HG02571 (cell line): ENCODE data around the gene FLYWCH1.
"Not testable (repeated sequence)": the region's sequence is repeated elsewhere in the genome, so short reads cannot be mapped to it uniquely, and the experiment has no call there.

Experiments used
- ATAC-seq: cut with Tn5 transposase; IDR thresholded peaks from one replicate; pipeline ENCODE4 v1.9.1; 2021; ENCODE audit warnings: mild to moderate bottlenecking, moderate library complexity; ENCODE audit not compliant: unreplicated experiment

Gene FLYWCH1

DNA sequence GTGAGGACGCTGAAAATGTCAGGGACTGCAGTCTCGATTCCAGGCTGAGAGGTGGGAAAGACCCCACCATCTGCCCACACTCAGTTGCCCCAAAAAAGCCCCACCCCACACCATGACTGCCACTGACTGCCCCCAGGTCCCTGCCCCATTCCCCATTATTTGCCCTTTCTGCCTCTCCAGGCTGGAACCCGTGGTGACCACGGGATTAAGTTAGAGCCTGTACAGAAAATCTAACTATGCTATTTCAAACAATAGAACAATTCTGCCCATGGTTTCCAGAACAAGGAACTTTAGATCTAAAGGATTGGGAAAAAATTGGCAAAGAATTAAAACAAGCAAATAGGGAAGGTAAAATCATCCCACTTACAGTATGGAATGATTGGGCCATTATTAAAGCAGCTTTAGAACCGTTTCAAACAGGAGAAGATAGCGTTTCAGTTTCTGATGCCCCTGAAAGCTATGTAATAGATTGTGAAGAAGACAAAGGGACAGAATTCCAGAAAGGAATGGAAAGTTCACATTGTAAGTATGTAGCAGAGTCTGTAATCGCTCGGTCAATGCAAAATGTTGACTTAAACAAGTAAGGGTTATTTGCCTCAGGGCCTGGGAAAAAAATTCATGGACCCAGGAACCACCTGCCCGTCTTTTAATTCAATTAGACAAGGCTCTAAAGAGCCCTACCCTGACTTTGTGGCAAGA, 14.4 kb downstream of the FLYWCH1 start:
- no peak for ATAC-seq

DNA sequence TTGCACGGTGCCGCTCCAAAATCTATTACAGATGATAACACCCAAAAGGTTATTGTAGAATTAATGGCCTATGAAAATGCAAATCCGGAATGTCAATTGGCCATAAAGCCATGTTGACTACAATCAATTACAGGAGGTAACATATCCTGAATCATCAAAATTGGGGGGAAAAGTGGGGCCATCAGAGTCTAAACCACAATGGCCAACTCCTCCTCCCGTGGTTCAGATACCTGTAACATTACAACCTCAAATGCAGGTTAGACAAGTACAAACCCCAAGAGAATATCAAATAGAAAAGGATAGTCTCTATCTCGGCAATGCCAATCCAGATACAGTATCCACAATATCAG, 14.9 kb downstream of the FLYWCH1 start:
- ATAC-seq, result no peak

DNA sequence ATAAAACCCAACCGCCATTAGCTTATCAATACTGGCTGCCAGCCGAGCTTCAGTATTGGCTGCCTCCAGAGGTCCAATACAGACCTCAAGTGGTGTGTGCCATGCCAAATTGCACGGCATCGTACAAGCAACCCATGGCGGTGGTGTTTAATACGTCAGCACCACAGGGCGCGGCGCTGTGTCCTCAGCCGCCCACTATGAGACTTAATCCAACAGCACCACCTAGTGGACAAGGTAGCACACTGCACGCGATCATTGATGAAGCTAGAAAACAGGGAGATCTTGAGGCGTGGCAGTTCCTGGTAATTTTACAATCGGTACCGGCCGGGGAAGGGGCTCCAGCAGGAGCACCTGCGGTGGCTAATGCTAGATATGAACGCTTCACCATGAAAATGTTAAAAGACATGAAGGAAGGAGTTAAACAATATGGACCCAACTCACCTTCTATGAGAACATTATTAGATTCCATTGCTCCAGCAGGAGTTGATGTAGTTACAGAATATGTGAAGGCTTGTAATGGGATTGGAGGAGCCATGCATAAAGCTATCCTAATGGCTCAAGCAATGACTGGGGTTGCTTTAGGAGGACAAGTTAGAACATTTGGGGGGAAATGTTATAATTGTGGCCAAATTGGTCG, 15.4 kb downstream of the FLYWCH1 start:
- peak; percentile 74 for ATAC-seq

DNA sequence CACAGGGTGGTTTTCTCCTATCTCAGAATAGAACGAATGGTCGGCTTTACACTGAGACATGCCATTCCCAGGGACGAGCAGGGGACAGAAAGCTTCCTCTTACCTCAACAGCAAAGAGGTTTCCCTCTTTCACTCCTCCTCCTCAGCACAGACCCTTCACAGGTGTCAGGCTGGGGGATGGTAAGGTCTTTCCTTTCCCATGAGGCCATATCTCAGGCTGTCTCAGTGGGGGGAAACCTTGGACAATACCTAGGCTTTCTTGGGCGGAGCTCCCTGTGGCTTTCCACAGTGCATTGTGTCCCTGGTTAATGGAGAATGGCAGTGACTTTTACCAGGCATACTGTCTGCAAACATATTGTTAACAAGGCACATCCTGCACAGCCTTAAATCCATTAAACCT, 16.4 kb downstream of the FLYWCH1 start:
- ATAC-seq, result not testable (repeated sequence)

DNA sequence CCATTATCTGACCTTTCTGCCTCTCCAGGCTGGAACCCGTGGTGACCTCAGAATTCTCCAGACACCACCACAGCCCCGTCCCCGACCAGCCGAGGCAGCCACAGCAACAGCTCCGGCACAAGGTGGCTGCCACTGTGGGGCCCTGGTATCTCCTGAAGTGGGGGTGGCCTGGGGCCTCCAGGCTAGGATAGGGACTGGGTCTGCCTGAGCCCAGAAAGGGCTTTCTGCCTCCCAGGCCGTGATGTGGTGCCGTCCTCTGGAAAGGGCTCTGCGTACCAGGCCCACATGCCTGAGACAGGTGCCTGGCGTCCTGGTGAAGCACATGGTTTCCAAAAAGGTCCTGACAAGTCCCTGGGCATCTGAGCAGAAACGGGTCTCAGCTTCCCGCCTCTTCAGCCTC, 17.1 kb downstream of the FLYWCH1 start:
- no peak for ATAC-seq

DNA sequence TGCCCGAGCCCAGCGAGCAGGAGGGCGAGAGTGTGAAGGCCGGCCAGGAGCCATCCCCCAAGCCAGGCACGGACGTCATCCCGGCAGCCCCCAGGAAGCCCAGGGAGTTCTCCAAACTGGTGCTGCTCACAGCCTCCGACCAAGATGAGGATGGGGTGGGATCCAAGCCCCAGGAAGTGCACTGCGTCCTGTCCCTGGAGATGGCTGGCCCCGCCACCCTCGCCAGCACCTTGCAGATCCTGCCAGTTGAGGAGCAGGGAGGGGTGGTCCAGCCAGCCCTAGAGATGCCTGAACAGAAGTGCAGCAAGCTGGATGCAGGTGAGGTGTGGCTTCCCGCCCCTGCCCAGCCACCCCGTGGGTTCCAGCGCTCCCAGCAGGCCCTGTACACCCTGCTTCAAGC, 18.0 kb downstream of the FLYWCH1 start:
- no peak for ATAC-seq

DNA sequence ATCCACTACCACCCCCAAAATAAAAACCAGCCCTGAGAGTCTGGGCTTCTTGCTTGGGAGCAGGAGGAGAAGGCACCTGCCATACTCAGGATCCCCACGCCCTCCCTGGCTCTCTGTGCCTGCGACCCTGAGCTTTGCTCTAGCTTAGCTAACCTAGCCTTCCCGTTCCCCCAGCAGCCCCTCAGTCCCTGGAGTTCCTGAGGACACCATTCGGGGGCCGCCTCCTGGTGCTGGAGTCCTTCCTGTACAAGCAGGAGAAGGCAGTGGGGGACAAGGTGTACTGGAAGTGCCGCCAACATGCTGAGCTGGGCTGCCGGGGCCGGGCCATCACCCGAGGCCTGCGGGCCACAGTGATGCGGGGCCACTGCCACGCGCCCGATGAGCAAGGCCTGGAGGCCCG, 18.5 kb downstream of the FLYWCH1 start:
- no peak for ATAC-seq

DNA sequence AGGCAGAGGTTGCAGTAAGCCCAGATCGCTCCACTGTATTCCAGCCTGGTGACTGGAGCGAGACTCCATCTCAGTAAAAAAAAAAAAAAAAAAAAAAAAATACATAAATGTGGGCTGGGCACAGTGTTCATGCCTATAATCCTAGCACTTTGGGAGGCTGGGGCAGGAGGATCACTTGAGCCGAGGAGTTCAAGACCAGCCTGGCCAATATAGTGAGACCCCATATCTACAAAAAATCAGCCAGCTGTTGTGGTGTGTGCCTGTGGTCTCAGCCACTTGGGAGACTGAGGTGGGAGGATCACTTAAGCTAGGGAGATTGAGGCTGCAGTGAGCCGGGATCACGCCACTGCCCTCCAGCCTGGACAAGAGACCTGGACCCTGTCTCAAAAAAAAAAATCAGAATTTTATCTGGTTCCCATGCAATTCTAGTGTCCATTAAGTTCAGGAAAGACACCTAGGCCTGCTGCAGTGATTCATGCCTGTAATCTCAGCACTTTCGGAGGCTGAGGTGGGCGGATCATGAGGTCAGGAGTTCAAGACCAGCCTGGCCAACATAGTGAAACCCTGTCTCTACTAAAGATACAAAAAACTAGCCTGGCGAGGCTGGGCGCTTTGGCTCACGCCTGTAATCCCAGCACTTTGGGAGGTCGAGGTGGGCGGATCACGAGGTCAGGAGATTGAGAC, 19.6 kb downstream of the FLYWCH1 start:
- ATAC-seq, result not testable (repeated sequence)

DNA sequence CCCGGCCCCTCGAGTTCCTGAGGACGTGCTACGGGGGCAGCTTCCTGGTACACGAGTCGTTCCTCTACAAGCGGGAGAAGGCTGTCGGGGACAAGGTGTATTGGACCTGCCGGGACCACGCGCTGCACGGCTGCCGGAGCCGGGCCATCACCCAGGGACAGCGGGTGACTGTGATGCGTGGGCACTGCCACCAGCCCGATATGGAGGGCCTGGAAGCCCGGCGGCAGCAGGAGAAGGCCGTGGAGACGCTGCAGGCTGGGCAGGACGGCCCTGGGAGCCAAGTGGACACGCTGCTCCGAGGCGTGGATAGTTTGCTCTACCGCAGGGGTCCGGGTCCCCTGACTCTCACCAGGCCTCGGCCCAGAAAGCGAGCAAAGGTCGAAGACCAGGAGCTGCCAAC, 21.4 kb downstream of the FLYWCH1 start:
- no peak for ATAC-seq

DNA sequence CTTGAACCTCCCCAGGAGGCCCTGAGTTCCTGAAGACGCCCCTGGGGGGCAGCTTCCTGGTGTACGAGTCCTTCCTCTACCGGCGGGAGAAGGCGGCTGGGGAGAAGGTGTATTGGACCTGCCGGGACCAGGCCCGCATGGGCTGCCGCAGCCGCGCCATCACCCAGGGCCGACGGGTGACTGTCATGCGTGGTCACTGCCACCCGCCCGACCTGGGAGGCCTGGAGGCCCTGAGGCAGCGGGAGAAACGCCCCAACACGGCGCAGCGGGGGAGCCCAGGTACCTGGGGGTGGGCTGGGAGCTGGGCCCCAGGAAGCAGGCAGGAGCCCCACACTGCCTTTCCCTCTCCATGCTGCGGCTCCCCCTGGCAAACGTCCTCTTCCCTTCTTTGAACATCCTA, 22.0 kb downstream of the FLYWCH1 start:
- ATAC-seq, result no peak

DNA sequence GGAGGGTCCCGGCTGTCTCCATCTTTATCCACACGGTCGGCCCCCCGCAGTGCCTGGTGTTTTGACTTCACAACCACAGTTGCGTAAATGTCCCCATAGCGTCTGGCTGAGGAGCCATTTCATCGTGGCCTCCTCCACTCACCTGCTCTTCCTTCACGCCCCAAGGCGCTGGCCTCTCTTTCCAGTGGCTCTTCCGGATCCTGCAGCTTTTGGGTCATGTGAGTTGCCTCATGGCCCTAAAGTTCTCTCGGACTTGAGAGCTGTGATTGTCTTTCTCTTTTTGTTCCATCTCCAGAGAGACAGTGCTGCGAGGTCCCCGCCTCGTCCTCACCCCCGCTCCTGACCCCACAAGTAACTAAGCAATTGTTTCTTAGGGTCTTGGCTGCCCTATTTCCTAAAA, 22.7 kb downstream of the FLYWCH1 start:
- no peak for ATAC-seq

DNA sequence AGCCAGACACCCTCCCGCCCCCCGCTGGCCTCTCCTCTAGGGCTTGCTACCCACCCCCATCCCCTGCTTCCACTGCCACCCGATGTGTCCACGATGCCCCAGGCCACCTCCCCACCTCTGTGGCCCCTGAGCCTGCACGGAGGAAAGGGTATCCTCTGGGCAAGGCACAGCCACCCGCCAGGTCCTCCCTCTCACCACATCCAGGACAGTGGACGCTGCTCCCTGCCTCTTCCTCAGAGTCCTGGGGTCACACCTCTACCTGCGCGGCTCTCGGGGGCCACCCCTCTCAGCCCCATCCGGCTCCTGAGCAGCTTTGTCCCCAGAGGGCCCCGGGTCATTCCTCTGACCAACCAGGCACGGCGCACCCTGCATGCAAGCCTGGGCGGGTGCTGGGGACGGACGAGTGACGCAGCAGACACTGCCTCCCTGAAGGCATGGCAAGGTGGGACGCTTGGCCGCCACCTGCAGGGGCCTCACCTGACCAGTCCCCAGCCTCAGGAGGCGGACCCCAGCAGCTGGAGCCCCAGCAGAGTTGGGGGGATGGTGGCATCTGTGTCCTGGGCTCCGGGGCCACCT, 24.8 kb downstream of the FLYWCH1 start:
- no peak for ATAC-seq

DNA sequence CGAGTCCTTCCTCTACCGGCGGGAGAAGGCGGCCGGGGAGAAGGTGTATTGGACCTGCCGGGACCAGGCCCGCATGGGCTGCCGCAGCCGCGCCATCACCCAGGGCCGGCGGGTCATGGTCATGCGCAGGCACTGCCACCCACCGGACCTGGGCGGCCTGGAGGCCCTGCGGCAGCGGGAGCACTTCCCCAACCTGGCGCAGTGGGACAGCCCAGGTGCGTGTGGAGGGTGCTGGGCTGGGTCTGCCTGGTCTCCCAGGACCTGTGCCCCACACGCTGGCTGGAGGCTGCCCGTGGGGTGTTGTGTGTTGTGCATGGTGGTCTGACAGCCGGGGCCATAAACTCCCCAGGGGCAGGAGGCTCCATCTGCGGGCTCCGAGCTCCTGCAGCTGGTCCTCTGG, 25.4 kb downstream of the FLYWCH1 start:
- ATAC-seq, result no peak

DNA sequence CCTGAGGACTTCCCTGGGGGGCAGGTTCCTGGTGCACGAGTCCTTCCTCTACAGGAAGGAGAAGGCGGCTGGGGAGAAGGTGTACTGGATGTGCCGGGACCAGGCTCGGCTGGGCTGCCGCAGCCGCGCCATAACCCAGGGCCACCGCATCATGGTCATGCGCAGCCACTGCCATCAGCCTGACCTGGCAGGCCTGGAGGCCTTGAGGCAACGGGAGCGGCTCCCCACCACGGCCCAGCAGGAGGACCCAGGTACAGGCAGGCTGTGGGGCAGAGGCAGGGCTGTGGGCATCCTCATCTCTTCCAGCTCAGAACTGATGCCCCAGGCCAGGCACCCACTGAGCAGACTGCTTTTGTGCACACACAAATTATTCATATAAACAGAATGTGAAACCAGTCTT, 26.5 kb downstream of the FLYWCH1 start:
- no peak for ATAC-seq

DNA sequence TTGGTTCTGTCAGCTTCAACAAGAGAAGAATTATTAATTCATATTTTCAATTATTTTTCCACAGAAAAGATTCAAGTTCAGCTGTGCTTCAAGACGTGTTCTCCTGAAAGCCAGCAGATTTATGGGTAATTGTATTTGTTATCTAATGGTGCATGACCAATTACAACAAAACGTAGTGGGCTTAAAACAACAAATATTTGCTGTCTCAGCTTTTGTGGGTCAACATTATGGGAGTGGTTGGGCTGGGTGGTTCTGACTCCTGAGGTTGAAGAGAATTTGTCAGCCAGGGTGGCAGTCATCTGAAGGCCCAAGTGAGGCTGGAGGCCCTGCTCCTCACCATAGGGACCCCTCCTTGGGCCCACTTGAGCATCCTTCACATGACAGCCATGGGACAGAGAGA, 28.2 kb downstream of the FLYWCH1 start:
- ATAC-seq, result no peak

DNA sequence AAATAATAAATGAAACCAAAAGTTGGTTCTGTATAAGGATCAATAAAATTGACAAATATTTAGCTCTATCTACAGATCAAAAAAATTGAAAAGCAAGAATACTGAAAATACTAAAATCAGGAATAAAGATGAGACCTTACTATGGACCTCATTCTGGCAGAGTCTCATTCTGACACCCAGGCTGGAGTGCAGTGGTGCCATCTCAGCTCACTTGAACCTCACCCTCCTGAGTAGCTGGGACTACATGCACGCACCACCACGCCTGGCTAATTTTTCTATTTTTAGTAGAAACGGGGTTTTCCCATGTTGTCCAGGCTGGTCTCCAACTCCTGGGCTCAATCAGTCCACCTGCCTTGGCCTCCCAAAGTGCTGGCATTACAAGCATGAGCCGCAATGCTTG, 30.3 kb downstream of the FLYWCH1 start:
- ATAC-seq, result no peak

DNA sequence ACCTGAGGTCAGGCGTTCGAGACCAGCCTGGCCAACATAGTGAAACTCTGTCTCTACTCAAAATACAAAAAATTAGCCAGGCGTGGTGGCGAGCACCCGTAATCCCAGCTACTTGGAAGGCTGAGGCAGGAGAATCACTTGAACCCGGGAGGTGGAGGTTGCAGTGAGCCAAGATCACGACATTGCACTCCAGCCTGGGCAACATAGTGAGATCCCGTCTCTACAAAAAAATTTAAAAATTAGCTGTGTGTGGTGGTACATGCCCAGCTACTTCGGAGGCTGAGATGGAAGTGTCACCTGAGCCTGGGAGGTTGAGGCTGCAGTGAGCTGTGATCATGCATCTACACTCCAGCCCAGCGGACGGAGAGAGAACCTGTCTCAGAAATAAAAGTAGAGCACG, 32.0 kb downstream of the FLYWCH1 start:
- ATAC-seq, result not testable (repeated sequence)

DNA sequence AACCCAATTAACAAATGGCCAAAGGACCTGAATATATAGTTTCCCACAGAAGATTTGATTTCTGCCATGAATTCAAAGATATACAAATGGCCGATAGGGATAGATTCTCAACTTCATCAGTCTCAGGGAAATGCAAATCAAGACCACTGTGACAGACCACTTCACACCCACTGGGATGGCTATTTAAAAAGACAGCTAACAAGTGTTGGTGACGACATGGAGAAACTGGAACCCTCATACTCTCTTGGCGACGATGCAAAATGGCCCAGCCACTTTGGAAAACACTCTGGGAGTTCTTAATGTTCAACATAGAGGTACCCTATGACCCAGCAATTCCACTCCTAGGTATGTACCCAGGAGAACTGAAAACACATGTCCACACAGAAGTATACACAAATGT, 34.9 kb downstream of the FLYWCH1 start:
- no peak for ATAC-seq

DNA sequence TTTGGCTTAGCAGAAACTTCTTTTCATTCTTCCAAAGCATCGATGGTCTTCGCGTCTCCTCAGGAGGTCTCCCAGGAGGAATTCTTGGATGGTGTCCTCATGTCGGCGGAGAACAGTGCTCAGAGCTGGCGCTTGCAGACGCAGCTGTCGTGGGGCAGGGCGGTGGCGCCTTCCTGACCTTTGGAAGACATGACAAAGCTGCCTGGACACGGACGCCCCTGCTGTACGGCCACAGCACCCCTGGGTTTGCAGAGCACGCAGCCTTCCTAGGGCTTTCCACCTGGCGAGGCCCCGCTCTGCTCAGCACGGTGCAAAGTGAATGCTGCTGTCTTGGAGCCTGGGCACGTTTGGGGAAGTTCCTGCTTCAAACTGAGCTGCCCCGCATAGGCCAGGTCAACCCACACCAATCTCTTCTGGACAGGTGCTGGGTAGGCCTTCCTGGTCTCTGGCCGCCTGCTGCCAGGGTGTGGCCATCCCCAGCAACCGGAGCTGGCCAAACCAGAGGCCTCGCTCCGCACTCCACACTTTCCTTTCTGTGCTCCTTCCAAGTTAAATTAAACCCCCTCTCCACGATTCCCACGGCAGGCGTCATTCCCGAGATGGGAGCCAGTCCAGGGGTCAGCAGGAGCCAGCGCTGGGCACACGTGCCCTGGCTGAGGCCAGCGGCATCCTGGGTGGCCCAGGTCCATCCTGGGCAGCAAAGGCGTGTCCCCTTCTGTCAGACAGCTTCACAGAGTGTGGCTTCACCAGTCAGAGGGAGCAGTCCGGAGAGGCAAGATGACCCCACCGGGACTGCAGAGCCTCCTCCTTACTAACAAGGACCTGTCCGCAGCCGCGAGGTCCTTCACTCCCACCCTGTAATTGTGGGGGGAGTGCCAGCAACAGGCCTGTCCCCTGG, 37.3 kb downstream of the FLYWCH1 start:
- no peak for ATAC-seq

DNA sequence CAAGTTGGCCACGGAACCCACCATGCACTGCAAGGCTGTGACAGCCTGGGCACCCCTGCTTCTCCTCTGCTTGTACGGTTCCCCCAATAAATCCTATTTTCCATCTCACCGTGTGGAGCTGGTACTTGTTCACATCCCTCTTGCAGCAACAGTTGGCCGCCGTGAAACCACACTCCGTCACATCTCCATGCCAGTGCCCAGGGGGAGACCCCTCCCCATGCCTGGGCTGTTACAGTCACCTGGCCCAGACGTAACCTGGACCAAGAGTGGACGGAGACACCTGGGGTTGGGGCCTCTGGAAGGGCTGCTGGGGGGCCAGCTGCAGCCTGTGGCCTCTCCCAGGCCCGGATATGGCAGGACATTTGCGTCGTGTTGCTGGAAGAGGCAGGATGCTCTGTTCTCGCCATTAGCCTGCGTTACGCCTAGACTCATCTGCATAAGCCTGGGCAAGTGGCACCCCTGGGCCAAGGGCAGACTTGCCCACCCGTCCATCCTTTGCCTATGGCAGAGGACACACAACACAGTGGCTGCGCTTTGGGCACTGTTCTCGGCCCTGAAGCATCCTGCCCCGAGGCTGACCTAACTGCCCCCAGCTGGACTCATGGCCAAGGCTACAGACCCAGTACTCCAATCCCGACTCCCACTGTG, 38.1 kb downstream of the FLYWCH1 start:
- no peak for ATAC-seq

DNA sequence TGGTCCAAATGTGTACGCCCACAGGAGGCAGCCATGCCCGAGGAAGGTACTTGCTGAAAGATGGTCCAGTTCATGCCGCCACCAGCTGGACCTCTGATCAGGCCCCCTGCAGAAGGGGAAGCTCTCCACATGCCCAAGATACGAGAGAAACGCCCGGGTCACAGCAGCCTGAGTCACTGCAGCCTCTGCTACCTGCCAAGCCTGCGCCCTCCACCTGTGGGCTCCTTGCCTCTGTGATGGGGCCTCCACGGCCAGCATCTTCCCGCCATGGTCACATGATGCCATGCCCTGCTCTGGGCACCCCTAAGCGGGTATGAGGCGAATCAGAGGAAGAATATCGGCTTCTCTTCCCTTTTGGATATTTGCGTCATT, 38.6 kb downstream of the FLYWCH1 start:
- no peak for ATAC-seq
